Left forelimb (tissue), 1 donor: ENCODE measurements around the gene U2AF1L4.
"Not testable (repeated sequence)": the region's sequence is repeated elsewhere in the genome, so short reads cannot be mapped to it uniquely, and the experiment has no call there.

Experiments
- DNase-seq: peaks from one replicate; pipeline ENCODE4 v3.0.0-alpha.2; 2018; ENCODE audit warnings: low spot score

The U2AF1L4 gene

DNA sequence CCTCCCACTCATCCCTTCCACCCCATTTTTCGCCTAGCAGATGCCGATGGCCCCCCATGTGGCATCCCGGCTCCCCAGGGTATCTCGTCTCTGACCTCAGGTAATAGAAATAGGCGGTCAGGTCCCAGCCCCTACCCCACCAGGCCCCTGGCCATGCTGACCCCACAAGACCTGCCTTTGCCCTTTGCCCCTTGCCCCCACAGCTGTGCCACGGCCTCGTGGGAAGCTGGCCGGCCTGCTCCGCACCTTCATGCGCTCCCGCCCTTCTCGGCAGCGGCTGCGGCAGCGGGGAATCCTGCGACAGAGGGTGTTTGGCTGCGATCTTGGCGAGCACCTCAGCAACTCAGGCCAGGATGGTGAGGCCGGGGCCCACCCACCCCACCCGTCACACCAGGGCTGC lies 35.5 kb upstream of the U2AF1L4 start:
- DNase-seq, result no peak

DNA sequence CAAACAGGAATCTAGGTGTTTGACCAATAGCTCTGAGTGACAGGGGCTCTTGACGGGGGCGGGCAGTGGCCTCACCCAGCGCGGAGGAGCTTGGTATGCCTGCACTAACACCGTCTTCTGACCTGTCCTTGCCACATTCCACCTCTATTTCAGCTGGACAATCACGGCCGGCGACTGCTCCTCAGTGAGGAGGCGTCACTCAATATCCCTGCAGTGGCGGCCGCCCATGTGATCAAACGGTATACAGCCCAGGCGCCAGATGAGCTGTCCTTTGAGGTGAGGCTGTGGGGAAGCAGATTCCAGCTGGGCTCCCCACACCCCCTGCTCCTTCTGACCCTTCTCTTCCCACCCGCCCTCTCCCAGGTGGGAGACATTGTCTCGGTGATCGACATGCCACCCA lies 34.8 kb upstream of the U2AF1L4 start:
- DNase-seq, result no peak

DNA sequence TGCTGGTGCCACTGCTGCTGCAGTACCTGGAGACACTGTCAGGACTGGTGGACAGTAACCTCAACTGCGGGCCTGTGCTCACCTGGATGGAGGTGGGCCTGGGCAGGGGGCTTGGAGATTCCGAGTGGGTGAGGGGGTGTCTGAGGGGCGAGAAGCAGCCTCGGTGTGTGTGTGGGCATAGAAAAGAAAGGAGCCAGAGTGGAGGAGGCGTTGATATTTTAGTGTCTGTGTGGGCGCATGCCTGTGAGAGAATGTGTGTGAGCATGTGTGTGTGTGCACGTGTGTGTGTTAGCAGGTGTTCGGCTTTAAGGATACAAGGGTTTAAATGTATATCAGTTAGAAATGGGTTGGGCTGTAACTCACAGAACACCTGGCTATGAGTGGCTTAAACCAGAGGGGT lies 33.8 kb upstream of the U2AF1L4 start:
- DNase-seq, result no peak

GRCh38 chr19:35777961-35778360 lies 32.7 kb upstream of the U2AF1L4 start:
- DNase-seq, result no peak

GRCh38 chr19:35777086-35777841 lies 32.0 kb upstream of the U2AF1L4 start:
- DNase-seq, result no peak

GRCh38 chr19:35776102-35776788 lies 31.0 kb upstream of the U2AF1L4 start:
- DNase-seq, result peak; percentile 53

DNA sequence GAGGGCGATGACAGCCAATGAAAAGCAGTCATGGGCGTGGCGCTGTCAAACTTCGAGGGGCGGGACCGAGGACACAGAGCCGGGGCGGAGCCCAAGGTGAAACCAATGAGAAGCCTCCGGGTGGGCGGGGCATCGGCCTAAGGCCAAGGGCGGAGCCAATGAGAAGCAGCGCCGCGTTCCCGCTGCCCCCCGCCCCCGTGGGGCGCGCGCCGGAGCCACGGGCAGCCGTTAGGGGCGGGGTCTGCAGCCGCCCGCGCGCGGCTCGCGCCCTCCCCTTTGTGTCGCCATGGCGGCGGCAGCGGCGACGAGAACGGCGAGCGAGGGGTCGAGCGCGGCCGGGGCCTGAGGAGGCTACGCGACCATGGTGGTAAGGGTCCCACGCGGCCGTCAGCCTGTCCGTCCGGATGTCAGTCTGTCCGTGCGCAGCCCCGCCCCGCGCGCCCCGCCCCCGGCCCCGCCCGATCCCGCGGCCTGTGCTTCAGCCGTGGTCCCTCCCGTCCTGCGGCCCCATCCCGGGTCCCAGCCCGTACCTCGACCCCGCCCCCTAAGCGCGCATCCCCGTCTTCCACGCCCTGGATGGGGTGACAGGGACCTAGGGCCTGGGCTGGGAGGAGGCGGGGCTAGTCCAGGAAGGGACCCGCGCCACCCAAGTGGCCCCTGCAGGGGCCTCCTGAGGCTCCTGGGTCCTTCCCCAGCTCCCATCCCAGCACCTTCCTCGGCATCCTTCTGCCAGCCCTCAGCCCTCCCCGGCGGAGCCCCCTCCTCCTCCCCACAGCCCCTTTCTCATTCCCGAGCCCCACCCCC lies 30.3 kb upstream of the U2AF1L4 start, which contains the start of gene ARHGAP33:
ARHGAP33 (plus strand) TSS at position 267 of the 804 bp plus-strand sequence; CDS start at position 362, 95 bp downstream.
- DNase-seq, result peak; percentile 98

DNA sequence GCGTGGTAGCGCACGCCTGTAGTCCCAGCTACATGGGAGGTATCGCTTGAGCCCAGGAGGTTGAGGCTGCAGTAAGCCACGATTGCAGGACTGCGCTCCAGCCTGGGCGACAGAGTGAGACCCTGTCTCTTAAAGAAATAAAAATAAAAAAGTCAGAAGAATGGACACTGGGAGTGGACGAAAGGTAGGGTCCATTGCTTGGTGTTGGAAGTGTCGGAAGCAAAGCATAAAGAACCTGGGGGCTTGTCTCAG lies 29.8 kb upstream of the U2AF1L4 start:
- DNase-seq, result no peak

DNA sequence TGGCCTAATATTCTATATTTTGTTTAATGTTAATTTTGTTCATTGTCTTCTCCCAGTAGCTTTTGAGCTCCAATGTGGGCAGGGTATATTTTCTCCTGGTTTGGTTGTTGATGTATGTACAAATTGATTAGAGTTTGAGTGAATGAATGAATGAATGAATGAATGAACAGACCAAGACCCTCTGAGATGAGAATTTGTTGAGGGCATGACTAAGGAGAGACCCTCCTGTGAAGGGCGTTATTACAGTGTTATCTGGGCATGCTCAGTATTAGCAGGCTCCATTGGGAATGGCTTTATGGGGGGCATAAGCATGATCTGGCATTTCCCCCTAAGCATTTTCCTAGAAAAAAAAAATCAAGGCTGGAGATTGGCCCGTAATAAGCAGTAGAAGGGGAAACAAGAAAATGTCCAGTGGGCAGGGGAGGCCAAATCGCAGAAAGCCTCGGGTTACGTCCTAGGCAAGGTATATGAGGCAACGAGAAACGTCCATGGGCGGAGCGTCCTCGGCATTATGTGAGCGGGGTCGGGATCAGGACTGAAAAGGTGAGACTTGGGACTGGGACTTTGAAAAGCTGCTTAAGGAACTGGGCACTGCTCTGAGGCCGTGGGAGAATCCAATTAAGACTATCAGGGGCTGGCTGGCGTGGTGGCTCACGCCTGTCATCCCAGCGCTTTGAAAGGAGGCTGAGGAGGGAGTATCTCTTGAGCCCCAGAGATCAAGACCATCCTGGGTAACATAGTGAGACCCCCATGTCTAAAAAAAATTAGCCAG lies 29.2 kb upstream of the U2AF1L4 start:
- no peak for DNase-seq

DNA sequence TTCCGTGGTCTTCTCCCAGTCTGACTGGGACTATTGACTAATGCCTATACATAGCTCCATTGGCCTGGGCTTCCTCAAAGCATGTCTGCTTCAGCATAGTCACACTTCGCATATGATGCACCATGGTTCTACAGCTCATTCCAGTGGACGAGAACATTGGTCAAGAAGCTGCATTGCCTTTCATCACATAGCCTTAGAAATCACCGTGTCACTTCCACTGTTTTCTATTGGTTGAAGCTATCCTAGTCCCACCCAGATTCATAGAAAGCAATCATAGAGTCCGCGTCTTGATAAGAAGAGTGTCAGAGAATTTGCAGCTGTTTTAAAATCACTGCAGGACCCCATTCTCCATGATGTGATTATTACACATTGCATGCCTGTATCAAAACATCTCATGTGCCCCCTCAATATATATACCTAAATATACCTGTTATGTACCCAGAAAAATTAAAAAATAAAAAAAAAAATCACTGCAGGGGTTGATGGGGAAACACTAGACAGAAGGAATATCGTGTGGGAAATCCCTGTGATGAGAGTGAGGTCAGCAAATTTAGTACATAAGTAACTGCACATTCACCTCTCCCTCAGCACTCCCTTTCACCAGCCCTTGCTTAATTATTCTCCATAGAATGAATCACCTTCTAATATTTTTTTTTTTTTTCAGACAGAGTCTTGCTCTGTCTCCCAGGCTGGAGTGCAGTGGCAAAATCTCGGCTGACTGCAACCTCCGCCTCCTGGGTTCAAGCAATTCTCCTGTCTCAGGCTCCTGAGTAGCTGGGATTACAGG lies 28.0 kb upstream of the U2AF1L4 start:
- no peak for DNase-seq

DNA sequence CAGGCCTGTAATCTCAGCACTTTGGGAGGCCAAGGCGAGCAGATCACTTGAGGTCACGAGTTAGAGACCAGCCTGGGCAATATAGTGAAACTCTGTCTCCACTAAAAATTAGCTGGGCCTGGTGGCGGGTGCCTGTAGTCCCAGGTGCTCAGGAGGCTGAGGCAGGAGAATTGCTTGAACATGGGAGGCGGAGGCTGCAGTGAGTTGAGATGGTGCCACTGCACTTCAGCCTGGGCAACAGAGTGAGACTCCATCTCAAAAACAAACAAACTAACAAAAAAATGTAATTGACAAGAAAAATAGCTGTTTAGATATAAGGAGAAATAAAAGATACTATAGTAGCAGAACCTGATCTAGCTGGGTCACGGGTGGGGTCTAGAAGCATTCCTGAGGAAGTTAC lies 27.1 kb upstream of the U2AF1L4 start:
- DNase-seq, result not testable (repeated sequence)

DNA sequence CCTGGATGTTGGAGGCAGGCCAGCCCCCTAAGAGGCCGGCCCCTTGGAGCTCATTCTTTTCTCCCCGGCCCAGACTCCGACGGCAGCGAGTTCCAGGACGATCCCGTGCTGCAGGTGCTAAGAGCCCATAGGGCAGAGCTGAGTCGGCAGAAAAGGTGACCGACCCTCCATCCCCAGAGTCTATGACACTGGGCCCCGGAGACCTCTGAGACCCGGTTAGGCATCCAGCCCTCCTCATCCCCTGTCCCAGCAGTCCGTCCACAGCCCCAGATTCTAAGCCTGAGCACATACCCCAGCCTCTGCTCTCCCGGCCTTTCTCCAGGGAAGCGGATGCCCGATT lies 22.8 kb upstream of the U2AF1L4 start:
- DNase-seq, result no peak

DNA sequence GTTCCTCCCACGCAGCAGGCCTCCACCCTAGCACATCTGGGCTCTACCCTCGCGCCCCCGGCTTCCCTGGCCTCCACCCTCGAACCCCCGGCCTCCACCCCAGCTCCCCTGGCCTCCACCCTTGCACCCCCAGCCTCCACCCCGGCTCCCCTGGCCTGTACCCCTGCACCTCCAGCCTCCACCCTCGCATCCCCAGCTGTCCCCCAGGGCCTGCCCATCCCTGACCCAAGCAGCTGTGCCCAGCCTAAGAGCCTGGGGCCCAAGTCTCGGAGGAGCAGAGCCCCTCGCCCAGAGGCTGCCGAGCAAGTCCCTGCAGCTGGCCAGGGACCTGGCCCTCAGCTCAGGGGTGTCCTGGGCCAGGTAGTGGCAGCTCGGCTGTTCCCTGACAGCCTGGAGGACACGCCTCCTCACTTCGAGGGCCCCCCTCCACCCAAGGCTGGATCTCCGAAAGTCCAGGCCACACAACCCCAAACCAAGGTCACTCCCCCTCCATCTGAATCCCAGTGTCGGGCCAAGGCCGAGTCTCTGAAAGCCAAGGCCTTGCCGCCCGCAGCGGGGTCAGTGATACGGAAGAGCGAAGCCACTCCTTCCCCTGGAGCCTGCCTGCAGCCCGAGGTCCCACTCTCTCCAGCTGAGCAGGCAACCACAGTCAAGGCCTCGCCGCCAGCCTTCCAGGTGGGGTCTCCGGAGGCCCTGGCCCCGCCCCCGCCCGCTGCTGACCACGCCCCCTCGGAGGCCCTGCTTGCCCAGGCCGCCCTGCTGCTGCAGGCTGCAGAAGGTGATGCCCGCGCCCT lies 22.3 kb upstream of the U2AF1L4 start:
- no peak for DNase-seq

GRCh38 chr19:35766571-35767104 lies 21.4 kb upstream of the U2AF1L4 start:
- no peak for DNase-seq

- DNase-seq, result no peak
These were observed 19.5 kb upstream of the U2AF1L4 start for GRCh38 chr19:35764432-35765315.

DNA sequence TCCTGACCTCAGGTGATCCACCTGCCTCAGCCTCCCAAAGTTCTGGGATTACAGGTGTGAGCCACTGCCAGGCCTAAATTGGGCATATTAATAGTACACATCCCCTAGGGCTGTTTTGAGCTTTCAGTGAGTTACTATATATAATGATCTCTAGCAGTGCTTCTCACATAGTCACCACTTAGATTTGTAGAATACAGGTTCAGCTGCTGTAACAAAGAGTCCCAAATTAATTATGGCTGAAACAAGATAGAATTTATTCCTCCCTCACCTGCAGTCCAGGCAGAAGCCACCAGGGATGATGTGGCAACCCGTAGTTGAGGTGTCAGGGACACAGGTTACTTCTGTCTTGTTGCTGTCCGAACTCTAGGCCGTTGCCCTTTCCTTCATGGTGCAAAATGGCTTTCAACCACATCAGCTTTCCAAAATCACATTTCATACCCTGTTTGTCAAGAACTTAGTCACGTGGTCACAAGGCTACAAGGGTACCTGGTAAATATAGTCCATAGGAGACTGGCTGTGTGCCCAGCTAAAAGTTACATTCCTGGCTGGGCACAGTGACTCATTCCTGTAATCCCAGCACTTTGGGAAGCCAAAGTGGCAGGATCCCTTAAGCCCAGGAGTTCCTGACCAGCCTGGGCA lies 15.6 kb upstream of the U2AF1L4 start:
- no peak for DNase-seq

GRCh38 chr19:35759697-35760096 lies 14.5 kb upstream of the U2AF1L4 start:
- no peak for DNase-seq

DNA sequence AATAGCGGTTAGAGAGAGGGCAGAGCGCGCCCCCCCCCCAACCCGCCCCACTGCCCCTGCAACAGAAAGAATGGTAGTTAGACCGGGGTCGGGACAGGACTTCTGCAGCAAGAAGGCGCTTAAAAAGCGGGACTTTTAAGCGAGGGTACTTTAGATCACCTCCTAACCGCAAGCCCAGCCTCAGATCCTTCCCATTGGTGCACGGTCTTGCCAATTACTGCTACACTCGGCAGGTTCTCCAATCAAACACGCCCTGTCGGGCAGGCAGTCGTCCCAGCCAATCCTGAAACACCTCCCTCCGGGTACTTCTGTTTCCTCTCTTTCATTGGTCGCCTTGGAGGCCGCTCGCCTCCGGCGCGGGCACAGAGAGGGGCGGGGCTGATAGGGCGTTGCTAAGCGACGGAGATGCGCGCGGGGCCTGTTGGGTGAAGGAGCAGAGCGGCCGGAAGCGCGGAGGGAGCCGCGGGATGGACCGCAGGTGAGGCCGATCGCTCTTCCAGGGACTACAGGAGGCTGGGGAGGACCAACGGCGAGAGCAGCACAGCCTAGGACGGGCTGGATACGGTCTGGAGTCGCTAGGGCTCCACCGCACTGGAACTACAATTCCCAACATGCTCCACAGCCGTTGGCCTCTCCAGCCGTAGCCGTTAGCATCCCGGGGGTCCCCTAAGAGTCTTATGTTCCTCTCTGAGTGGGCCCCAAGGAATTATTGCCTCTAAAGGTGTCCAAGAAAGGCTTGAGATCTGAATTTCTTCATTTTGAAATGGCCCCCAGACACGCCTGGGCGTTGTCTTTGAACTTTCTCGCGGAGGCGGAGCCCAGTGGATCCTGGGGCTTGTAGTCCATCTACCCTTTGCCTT lies 12.8 kb upstream of the U2AF1L4 start, which contains the start of gene PROSER3:
PROSER3 (plus strand) TSS at position 428 of the 860 bp plus-strand sequence; CDS start at position 468, 40 bp downstream.
- peak; percentile 99 for DNase-seq
